Neural crest cell (in vitro differentiated cells): ENCODE data around the gene PIGW. TPM values are rescaled to one million over a fixed set of nuclear protein-coding genes. Genes with fewer than 3 reads are reported as not detected.
A peak's percentile ranks its signal among the peaks of the same experiment; 100 is the strongest.

Experiments used
- DNase-seq: peaks from one replicate; pipeline ENCODE4 v3.0.0; 2021; ENCODE audit warnings: low read depth, mixed read lengths, low spot score
- H3K27ac Mint-ChIP-seq: one replicate; pipeline ENCODE4 v1.8.0; 2021; ENCODE audit warnings: mild to moderate bottlenecking, mixed read lengths; ENCODE audit not compliant: unreplicated experiment
- H3K27me3 Mint-ChIP-seq: 2 replicates; pipeline ENCODE4 v1.8.0; 2021; ENCODE audit warnings: low read depth, mild to moderate bottlenecking, mixed read lengths
- H3K36me3 Mint-ChIP-seq: 2 replicates; pipeline ENCODE4 v1.8.0; 2021; ENCODE audit warnings: low read depth, mild to moderate bottlenecking, mixed read lengths
- H3K4me1 Mint-ChIP-seq: 2 replicates; pipeline ENCODE4 v1.8.0; 2021; ENCODE audit warnings: mixed read lengths
- H3K4me3 Mint-ChIP-seq: one replicate; pipeline ENCODE4 v1.8.0; 2021; ENCODE audit warnings: mild to moderate bottlenecking, mixed read lengths
- H3K9me3 Mint-ChIP-seq: 2 replicates; pipeline ENCODE4 v1.8.0; 2021; ENCODE audit warnings: mixed read lengths
- CTCF ChIP-seq: fragments of 200-600 bp; sonication (generic); conservative IDR thresholded peaks from 2 replicates; pipeline ENCODE4 v1.5.0; 2021; ENCODE audit warnings: antibody characterized with exemption, mild to moderate bottlenecking
- total RNA-seq: library from RNA; stranded (reverse); gene quantifications from 2 replicates; pipeline ENCODE4 v1.2.1, GENCODE V29; 2021

The PIGW gene
- total RNA-seq, 1 donor from 2014 or later: 20.8 TPM

- peaks cover 32% of the 10 kb centered on the region for H3K36me3 Mint-ChIP-seq
- no peak overlapping the region for H3K27ac Mint-ChIP-seq
- H3K4me3 Mint-ChIP-seq: peak overlapping the region; percentile 47
- DNase-seq: no peak
- no peaks in the 10 kb centered on the region for H3K27me3 Mint-ChIP-seq
- H3K4me1 Mint-ChIP-seq: peaks cover 41% of the 10 kb centered on the region
- TF ChIP-seq CTCF: no peak
- H3K9me3 Mint-ChIP-seq: peaks cover 4% of the 10 kb centered on the region
Observed at GRCh38 chr17:36493956-36494355, 40.8 kb upstream of the PIGW start.

GRCh38 chr17:36494674-36495073, 40.1 kb upstream of the PIGW start:
- Mint-ChIP-seq H3K4me3 (no peak overlapping the region), H3K27me3 (no peaks in the 10 kb centered on the region), H3K36me3 (peaks cover 28% of the 10 kb centered on the region), H3K27ac (no peak overlapping the region), H3K4me1 (peaks cover 38% of the 10 kb centered on the region), H3K9me3 (peaks cover 4% of the 10 kb centered on the region)
- TF ChIP-seq CTCF: no peak
- no peak for DNase-seq

- Mint-ChIP-seq H3K36me3 (peaks cover 25% of the 10 kb centered on the region), H3K4me1 (peaks cover 35% of the 10 kb centered on the region), H3K9me3 (peaks cover 1% of the 10 kb centered on the region), H3K27ac (peak overlapping the region; percentile 9), H3K4me3 (no peak overlapping the region), H3K27me3 (no peaks in the 10 kb centered on the region)
- TF ChIP-seq CTCF: no peak
- no peak for DNase-seq
Observed at GRCh38 chr17:36495076-36495578, 39.7 kb upstream of the PIGW start.

GRCh38 chr17:36496018-36496789, 38.6 kb upstream of the PIGW start:
- Mint-ChIP-seq H3K4me3 (peak overlapping the region; percentile 76), H3K9me3 (no peaks in the 10 kb centered on the region), H3K4me1 (peaks cover 33% of the 10 kb centered on the region), H3K27ac (peak overlapping the region; percentile 85), H3K36me3 (peaks cover 22% of the 10 kb centered on the region), H3K27me3 (no peaks in the 10 kb centered on the region)
- no peak for TF ChIP-seq CTCF
- DNase-seq: peak; percentile 18

- no peak for DNase-seq
- Mint-ChIP-seq H3K27me3 (no peaks in the 10 kb centered on the region), H3K27ac (no peak overlapping the region), H3K9me3 (no peaks in the 10 kb centered on the region), H3K36me3 (peaks cover 20% of the 10 kb centered on the region), H3K4me3 (no peak overlapping the region), H3K4me1 (peaks cover 37% of the 10 kb centered on the region)
- TF ChIP-seq CTCF: no peak
Observed at GRCh38 chr17:36498155-36498554, 36.6 kb upstream of the PIGW start.
